ENCODE results near the gene CLCN5.

DNA sequence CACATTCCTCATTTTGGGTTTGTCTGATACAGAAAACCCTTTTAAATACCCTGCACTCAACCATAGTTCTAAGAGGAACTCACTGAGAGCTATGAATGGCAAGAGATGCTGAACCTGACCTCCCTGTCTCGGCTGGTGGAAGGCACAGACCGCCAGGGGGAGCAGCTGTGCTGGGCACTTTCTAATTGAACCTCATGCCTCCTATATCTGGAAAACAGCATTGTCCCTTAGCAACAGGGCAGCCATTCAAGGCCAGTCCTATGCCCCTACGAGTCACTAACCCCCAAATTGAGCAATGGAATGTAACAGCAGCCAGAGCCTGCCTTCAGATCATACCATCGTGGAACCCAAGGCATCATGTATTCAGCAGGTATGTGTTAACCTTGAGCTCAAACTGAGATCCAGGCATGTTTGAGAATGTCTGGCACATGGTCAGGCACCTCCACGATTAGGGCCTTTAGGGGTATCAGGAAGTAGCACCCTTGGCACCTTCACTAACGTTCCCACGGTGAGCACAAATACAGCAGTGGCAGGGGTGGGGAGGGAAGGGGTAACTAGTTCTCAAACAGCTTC, 38.0 kb upstream of the CLCN5 start:
- TF ChIP-seq EZH2phosphoT487 (IDR thresholded peaks at IDR 0.05; ENCODE audit: insufficient read depth, low read depth) (no peak), EZH2 (IDR thresholded peaks at IDR 0.05; ENCODE audit: insufficient read depth, poor library complexity, severe bottlenecking) (no peak)
